Activated T-cell treated with anti-CD3 and anti-CD28 coated beads for 48 hours (primary cell): ENCODE data around the gene ZNF462.
A peak's percentile ranks its signal among the peaks of the same experiment; 100 is the strongest.

Source experiments
- DNase-seq: peaks from one replicate; pipeline ENCODE4 v3.0.0-alpha.2; 2020; ENCODE audit warnings: low read depth

ZNF462 gene

GRCh38 chr9:107008011-107008410 lies 145.0 kb downstream of the ZNF462 start:
- DNase-seq: no peak

GRCh38 chr9:107008447-107008846 lies 145.5 kb downstream of the ZNF462 start:
- no peak for DNase-seq

GRCh38 chr9:107016383-107016782 lies 153.4 kb downstream of the ZNF462 start:
- no peak for DNase-seq

GRCh38 chr9:107018861-107019545 lies 156.0 kb downstream of the ZNF462 start:
- no peak for DNase-seq

- no peak for DNase-seq
Observed at GRCh38 chr9:107020040-107020530, 157.1 kb downstream of the ZNF462 start.

GRCh38 chr9:107024193-107024592 lies 161.2 kb downstream of the ZNF462 start:
- no peak for DNase-seq

GRCh38 chr9:107025260-107026035 lies 162.5 kb downstream of the ZNF462 start:
- DNase-seq: no peak

- DNase-seq: no peak
Observed at GRCh38 chr9:107029146-107029545, 166.2 kb downstream of the ZNF462 start.

- DNase-seq: no peak
Observed at GRCh38 chr9:107033966-107034365, 171.0 kb downstream of the ZNF462 start.

- DNase-seq: no peak
Observed at GRCh38 chr9:107034831-107035230, 171.9 kb downstream of the ZNF462 start.

GRCh38 chr9:107036367-107036766 lies 173.4 kb downstream of the ZNF462 start:
- DNase-seq: no peak

- no peak for DNase-seq
Observed at GRCh38 chr9:107039542-107039941, 176.6 kb downstream of the ZNF462 start.

GRCh38 chr9:107042606-107043005 lies 179.6 kb downstream of the ZNF462 start:
- DNase-seq: no peak

- DNase-seq: no peak
Observed at GRCh38 chr9:107043886-107044285, 180.9 kb downstream of the ZNF462 start.

GRCh38 chr9:107044872-107045271 lies 181.9 kb downstream of the ZNF462 start:
- peak; percentile 2 for DNase-seq

- no peak for DNase-seq
Observed at GRCh38 chr9:107046692-107047091, 183.7 kb downstream of the ZNF462 start.

GRCh38 chr9:107049046-107049802 lies 186.3 kb downstream of the ZNF462 start:
- no peak for DNase-seq

GRCh38 chr9:107049803-107050184 lies 186.8 kb downstream of the ZNF462 start:
- DNase-seq: no peak

- no peak for DNase-seq
Observed at GRCh38 chr9:107051392-107051791, 188.4 kb downstream of the ZNF462 start.

GRCh38 chr9:107054146-107054545 lies 191.2 kb downstream of the ZNF462 start:
- DNase-seq: no peak

- no peak for DNase-seq
Observed at GRCh38 chr9:107059220-107059619, 196.3 kb downstream of the ZNF462 start.

- no peak for DNase-seq
Observed at GRCh38 chr9:107060062-107060461, 197.1 kb downstream of the ZNF462 start.
